ENCODE measurements around the gene ACADVL.

The ACADVL gene

GRCh38 chr17:7249830-7250229, 30.1 kb downstream of the ACADVL start:
- H3K9ac ChIP-seq (ENCODE audit: low read length): peak overlapping the region; percentile 99
- H3K4me2 ChIP-seq (ENCODE audit: low read depth, low read length, poor library complexity, severe bottlenecking): peak overlapping the region; percentile 77
- peaks cover 10% of the 10 kb centered on the region for H3F3A ChIP-seq (ENCODE audit: insufficient read depth)
- H3K9me3 ChIP-seq (ENCODE audit: insufficient read depth, low read length): no peaks in the 10 kb centered on the region
- H3K27me3 ChIP-seq (ENCODE audit: low read length): no peaks in the 10 kb centered on the region
- H3K79me2 ChIP-seq (ENCODE audit: insufficient read depth, low read length): peaks cover 63% of the 10 kb centered on the region
- no peaks in the 10 kb centered on the region for H3K9me2 ChIP-seq (replicated peaks; ENCODE audit: insufficient read depth, low read length)
- peaks cover 4% of the 10 kb centered on the region; the same call in 1 of the 2 replicates for H3K36me3 ChIP-seq (ENCODE audit: low read length)
- peak overlapping the region; percentile 90 for H3K4me3 ChIP-seq (ENCODE audit: insufficient read depth, low read length, poor library complexity, severe bottlenecking)
- no peak overlapping the region for H2AFZ ChIP-seq (ENCODE audit: low read depth, low read length, severe bottlenecking)
- no peaks in the 10 kb centered on the region for H4K20me1 ChIP-seq (ENCODE audit: low read depth, low read length)
- H3K27ac ChIP-seq (ENCODE audit: low read depth, low read length): peak overlapping the region; percentile 7; the same call in 1 of the 2 replicates
- TF ChIP-seq CTCF (IDR thresholded peaks at IDR 0.05; ENCODE audit: insufficient read depth, low read length, poor library complexity, severe bottlenecking) (no peak), EZH2phosphoT487 (conservative IDR thresholded peaks at IDR 0.05; ENCODE audit: low read length) (no peak)

GRCh38 chr17:7250695-7251627, 31.2 kb downstream of the ACADVL start:
- Histone ChIP-seq H3K4me2 (ENCODE audit: low read depth, low read length, poor library complexity, severe bottlenecking) (peak overlapping the region; percentile 77), H3K27ac (ENCODE audit: low read depth, low read length) (peak overlapping the region; percentile 76), H3K9me2 (replicated peaks; ENCODE audit: insufficient read depth, low read length) (no peaks in the 10 kb centered on the region), H3K9ac (ENCODE audit: low read length) (peak overlapping the region; percentile 99), H3K36me3 (ENCODE audit: low read length) (peaks cover 6% of the 10 kb centered on the region; the same call in 1 of the 2 replicates), H2AFZ (ENCODE audit: low read depth, low read length, severe bottlenecking) (no peak overlapping the region), H3K4me3 (ENCODE audit: insufficient read depth, low read length, poor library complexity, severe bottlenecking) (peak overlapping the region; percentile 90), H3F3A (ENCODE audit: insufficient read depth) (peaks cover 6% of the 10 kb centered on the region), H3K27me3 (ENCODE audit: low read length) (no peaks in the 10 kb centered on the region), H3K9me3 (ENCODE audit: insufficient read depth, low read length) (no peaks in the 10 kb centered on the region), H3K79me2 (ENCODE audit: insufficient read depth, low read length) (peaks cover 63% of the 10 kb centered on the region), H4K20me1 (ENCODE audit: low read depth, low read length) (no peaks in the 10 kb centered on the region)
- TF ChIP-seq CTCF (IDR thresholded peaks at IDR 0.05; ENCODE audit: insufficient read depth, low read length, poor library complexity, severe bottlenecking): no peak
- no peak for TF ChIP-seq EZH2phosphoT487 (conservative IDR thresholded peaks at IDR 0.05; ENCODE audit: low read length)

GRCh38 chr17:7251661-7252175, 32.0 kb downstream of the ACADVL start, which contains the start of gene CTDNEP1:
Gene CTDNEP1 (minus strand): TSS chr17:7251734. CDS start chr17:7251296, 438 bp downstream.
- peak within 1 kb of the TSS; percentile 90 for H3K4me3 ChIP-seq (ENCODE audit: insufficient read depth, low read length, poor library complexity, severe bottlenecking)
- H3K9me3 ChIP-seq (ENCODE audit: insufficient read depth, low read length): no peaks in the 10 kb centered on the region
- no peaks in the 10 kb centered on the region for H3K9me2 ChIP-seq (replicated peaks; ENCODE audit: insufficient read depth, low read length)
- TF ChIP-seq CTCF (IDR thresholded peaks at IDR 0.05; ENCODE audit: insufficient read depth, low read length, poor library complexity, severe bottlenecking) (no peak), EZH2phosphoT487 (conservative IDR thresholded peaks at IDR 0.05; ENCODE audit: low read length) (no peak)
- no peaks in the 10 kb centered on the region for H4K20me1 ChIP-seq (ENCODE audit: low read depth, low read length)
- H3K27me3 ChIP-seq (ENCODE audit: low read length): no peaks in the 10 kb centered on the region
- peaks cover 57% of the 10 kb centered on the region for H3K79me2 ChIP-seq (ENCODE audit: insufficient read depth, low read length)
- peak within 1 kb of the TSS; percentile 57 for H2AFZ ChIP-seq (ENCODE audit: low read depth, low read length, severe bottlenecking)
- H3K36me3 ChIP-seq (ENCODE audit: low read length): peaks cover 6% of the 10 kb centered on the region; the same call in 1 of the 2 replicates
- H3K27ac ChIP-seq (ENCODE audit: low read depth, low read length): peak within 1 kb of the TSS; percentile 81
- 0 out of 2 replicates have a peak, but pooled peaks cover 3% of the 10 kb centered on the region for H3F3A ChIP-seq (ENCODE audit: insufficient read depth)
- H3K9ac ChIP-seq (ENCODE audit: low read length): peak within 1 kb of the TSS; percentile 99
- peak within 1 kb of the TSS; percentile 84 for H3K4me2 ChIP-seq (ENCODE audit: low read depth, low read length, poor library complexity, severe bottlenecking)
